Measurements from ENCODE around the gene PHC2. TPM values are rescaled to one million over a fixed set of nuclear protein-coding genes. Genes with fewer than 3 reads are reported as not detected.

Gene PHC2
- total and polyA plus RNA-seq, 9 of the 15 experiments (the other 6 are each of a cell fraction or from before 2014, with no cell fraction given) = 3.1 to 67.6 (median 34.6) TPM

GRCh38 chr1:33292726-33293340 is 138.1 kb downstream of the PHC2 start:
- H4K20me1 ChIP-seq (replicated peaks; ENCODE audit: control insufficient read depth, insufficient read depth, low read length) = peaks cover 4% of the 10 kb centered on the region; the same call in 1 of the 2 replicates
- BruUV-seq (replicated peaks) = no TSS peak
- WGBS (ENCODE audit: insufficient coverage, low coverage, missing lambda C conversion rate) = under 1% methylated on average over 13 of the region's 13 CpGs
- H2AFZ ChIP-seq (ENCODE audit: low read depth, low read length) = no peak overlapping the region
- H3K4me2 ChIP-seq (ENCODE audit: insufficient read depth, low read length) = no peak overlapping the region
- no peak for TF ChIP-seq HCFC1 (IDR thresholded peaks at IDR 0.05; ENCODE audit: low read depth, low read length)
- TF ChIP-seq ZBTB2 (IDR thresholded peaks at IDR 0.05) = no peak
- TF ChIP-seq ZMIZ1 (IDR thresholded peaks at IDR 0.05; ENCODE audit: low read depth in 2 of 2, low read length in 2 of 2) = no peak
- TF ChIP-seq ZNF165 (CRISPR knock-in tag; IDR thresholded peaks at IDR 0.05; ENCODE audit: borderline replicate concordance) = no peak
- no peak for TF ChIP-seq MTA2 (IDR thresholded peaks at IDR 0.05; ENCODE audit: low read depth)
- TF ChIP-seq KAT8 (IDR thresholded peaks at IDR 0.05; ENCODE audit: low read depth) = no peak
- TF ChIP-seq HMGN3 (IDR thresholded peaks at IDR 0.05; ENCODE audit: borderline replicate concordance, extremely low read depth, insufficient read length, low read depth, low read length) = no peak
- TF ChIP-seq NR2C1 (IDR thresholded peaks at IDR 0.05) = no peak
- no peak for TF ChIP-seq NR2C1 (tag; IDR thresholded peaks at IDR 0.05)
- TF ChIP-seq VEZF1 (CRISPR knock-in tag; IDR thresholded peaks at IDR 0.05) = no peak
- TF ChIP-seq KLF6 (CRISPR knock-in tag; IDR thresholded peaks at IDR 0.05; ENCODE audit: borderline replicate concordance) = no peak
- no peak for TF ChIP-seq MCM2 (IDR thresholded peaks at IDR 0.05; ENCODE audit: low read depth)
- no peak for TF ChIP-seq TBL1XR1 (IDR thresholded peaks at IDR 0.05; ENCODE audit: low read length in 2 of 2)
- TF ChIP-seq KLF1 (tag; IDR thresholded peaks at IDR 0.05) = no peak
- intact Hi-C loops (cut with micrococcal nuclease) = loop anchor here (10.0 kb wide), 1 partner anchor 158 kb away; no protein-coding TSS in a partner anchor
- no peak overlapping the region for H3K4me3 ChIP-seq
- FAIRE-seq = no peak
- POLR2A ChIA-PET = no interaction called here
- H3K9me3 ChIP-seq (replicated peaks; ENCODE audit: control insufficient read depth, insufficient read depth, low read depth, low read length) = no peaks in the 10 kb centered on the region
- no peaks in the 10 kb centered on the region for H3K79me2 ChIP-seq (ENCODE audit: control insufficient read depth, insufficient read depth, low read length)
- no peak overlapping the region for H3K9ac ChIP-seq (ENCODE audit: insufficient read depth in 1 of 2, low read depth in 2 of 2, low read length in 2 of 2)
- CTCF ChIA-PET (ENCODE audit: low intra/inter-chr PET ratio) = no interaction called here
- no peaks in the 10 kb centered on the region for H3K36me3 ChIP-seq (ENCODE audit: control insufficient read depth, insufficient read depth, low read length)
- no peak overlapping the region for H3K27ac ChIP-seq (ENCODE audit: extremely low read depth, low read depth, low read length)
- H3K4me1 ChIP-seq (replicated peaks in 1 of 2; ENCODE audit: control insufficient read depth in 2 of 2, insufficient read depth in 2 of 2, low read length in 2 of 2) = peaks cover 0 to 3% of the 10 kb centered on the region in 2 experiments; a peak in 1 of 5 replicates
- no peaks in the 10 kb centered on the region for H3K9me1 ChIP-seq (ENCODE audit: control insufficient read depth, insufficient read depth, low read length)
- H3K27me3 ChIP-seq (ENCODE audit: control insufficient read depth in 2 of 2, insufficient read depth in 2 of 2, low read length in 2 of 2) = peaks cover 17 to 35% of the 10 kb centered on the region in 2 experiments
- in situ Hi-C loops (cut with MboI) = loop anchor here (10.0 kb wide), 1 partner anchor 162 kb away; no protein-coding TSS in a partner anchor
- DNase-seq (ENCODE audit: extremely low read depth in 1 of 4, low spot score in 3 of 4) = no peak
- no peak for ATAC-seq

Measured in K562 (cell line).